ENCODE measurements around the gene CCDC141.

DNA sequence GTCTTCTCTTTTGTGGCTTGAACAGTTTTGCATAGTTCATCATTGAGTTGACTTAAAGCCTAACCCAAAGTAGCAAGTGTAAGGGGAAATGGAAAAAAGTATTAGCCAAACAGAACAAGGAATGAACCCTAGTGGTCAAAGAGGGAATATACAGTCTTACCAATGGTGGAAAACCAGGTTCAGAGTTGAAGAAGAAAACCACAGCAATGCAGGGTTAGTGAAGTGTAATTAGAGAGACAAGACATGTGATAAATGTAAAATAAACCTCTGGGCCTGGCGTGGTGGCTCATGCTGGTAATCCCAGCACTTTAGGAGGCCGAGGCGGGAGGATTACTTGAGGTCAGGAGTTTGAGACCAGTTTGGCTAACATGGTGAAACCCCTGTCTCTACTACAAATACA lies 245.1 kb downstream of the CCDC141 start:
- TF ChIP-seq, protein P1, sequence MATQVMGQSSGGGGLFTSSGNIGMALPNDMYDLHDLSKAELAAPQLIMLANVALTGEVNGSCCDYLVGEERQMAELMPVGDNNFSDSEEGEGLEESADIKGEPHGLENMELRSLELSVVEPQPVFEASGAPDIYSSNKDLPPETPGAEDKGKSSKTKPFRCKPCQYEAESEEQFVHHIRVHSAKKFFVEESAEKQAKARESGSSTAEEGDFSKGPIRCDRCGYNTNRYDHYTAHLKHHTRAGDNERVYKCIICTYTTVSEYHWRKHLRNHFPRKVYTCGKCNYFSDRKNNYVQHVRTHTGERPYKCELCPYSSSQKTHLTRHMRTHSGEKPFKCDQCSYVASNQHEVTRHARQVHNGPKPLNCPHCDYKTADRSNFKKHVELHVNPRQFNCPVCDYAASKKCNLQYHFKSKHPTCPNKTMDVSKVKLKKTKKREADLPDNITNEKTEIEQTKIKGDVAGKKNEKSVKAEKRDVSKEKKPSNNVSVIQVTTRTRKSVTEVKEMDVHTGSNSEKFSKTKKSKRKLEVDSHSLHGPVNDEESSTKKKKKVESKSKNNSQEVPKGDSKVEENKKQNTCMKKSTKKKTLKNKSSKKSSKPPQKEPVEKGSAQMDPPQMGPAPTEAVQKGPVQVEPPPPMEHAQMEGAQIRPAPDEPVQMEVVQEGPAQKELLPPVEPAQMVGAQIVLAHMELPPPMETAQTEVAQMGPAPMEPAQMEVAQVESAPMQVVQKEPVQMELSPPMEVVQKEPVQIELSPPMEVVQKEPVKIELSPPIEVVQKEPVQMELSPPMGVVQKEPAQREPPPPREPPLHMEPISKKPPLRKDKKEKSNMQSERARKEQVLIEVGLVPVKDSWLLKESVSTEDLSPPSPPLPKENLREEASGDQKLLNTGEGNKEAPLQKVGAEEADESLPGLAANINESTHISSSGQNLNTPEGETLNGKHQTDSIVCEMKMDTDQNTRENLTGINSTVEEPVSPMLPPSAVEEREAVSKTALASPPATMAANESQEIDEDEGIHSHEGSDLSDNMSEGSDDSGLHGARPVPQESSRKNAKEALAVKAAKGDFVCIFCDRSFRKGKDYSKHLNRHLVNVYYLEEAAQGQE (IDR thresholded peaks at IDR 0.05; ENCODE audit: insufficient read depth in 1 of 2, low read depth in 2 of 2, low read length in 2 of 2) = no peak
- no peak for TF ChIP-seq POLR2AphosphoS5 (IDR thresholded peaks at IDR 0.05; ENCODE audit: low read depth, low read length)
- TF ChIP-seq TAF1 (IDR thresholded peaks at IDR 0.05; ENCODE audit: borderline replicate concordance, insufficient read depth, low read length) = no peak
- TF ChIP-seq SIN3A (IDR thresholded peaks at IDR 0.05; ENCODE audit: borderline replicate concordance, insufficient read depth, low read length) = no peak
